NCI-H82 treated with DMSO at 0.1 percent for 48 hours (cell line): ENCODE measurements around the gene ROGDI.

Experiments used
- DNase-seq: peaks from one replicate; lab custom pipeline; 2025; ENCODE audit not compliant: unreplicated experiment; lab: John Stamatoyannopoulos, UW

The ROGDI gene

GRCh38 chr16:4814046-4814445 lies 11.6 kb upstream of the ROGDI start:
- no peak for DNase-seq

DNA sequence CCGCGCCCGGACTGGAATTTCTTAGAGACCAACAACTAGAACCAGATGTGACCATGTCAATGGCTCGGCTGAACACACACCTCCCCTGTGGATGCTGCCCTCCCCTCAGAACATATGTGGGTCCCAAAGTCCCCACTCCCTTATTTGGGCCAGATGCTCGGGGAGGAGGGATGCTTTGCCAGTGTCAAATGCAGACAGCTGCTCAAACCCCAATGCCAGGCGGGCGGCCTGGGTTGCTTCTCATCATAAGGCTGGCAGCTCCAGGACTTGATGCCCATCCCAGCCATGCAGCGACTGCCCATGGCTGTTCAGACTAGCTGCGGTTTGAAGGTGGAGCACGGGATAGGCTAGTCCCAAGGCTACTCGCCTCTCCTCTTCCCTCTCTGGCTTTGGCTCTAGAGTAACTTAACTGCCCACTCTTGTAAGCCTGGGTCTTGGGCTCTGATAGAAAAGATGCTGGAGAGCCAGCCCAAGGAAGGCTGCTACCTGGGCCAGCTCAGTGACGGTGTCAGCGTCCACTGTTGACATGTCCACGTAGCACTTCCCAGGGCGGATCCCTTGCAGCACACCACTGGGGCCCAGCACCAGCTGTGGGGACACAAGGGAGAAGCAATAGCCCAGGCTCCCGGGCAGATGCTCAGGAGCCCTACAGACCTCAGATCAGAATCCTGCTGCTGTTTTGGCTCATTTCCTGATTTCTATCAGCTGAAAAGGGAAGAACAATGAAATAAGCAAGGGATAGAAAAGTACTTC lies 11.0 kb upstream of the ROGDI start:
- no peak for DNase-seq

DNA sequence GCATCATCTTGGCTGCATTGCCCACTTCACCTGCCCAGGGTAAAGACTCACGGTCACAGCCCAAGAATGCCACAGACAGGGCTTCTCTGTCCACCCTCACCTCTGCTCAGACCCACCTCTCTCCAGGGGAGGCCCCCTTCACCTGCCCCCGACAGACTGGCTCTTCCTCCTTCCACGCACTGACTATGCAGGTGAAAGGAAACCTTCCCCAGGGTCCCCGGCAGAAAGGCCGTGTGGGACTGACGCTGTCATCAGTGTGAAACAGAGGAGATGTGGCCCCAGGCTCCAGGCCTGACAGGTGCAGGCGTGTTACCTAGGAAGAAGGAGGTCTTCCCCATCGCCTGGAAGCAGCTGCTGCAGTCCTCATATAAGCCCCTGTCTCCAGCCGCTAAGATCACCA lies 9.3 kb upstream of the ROGDI start:
- DNase-seq, result no peak

DNA sequence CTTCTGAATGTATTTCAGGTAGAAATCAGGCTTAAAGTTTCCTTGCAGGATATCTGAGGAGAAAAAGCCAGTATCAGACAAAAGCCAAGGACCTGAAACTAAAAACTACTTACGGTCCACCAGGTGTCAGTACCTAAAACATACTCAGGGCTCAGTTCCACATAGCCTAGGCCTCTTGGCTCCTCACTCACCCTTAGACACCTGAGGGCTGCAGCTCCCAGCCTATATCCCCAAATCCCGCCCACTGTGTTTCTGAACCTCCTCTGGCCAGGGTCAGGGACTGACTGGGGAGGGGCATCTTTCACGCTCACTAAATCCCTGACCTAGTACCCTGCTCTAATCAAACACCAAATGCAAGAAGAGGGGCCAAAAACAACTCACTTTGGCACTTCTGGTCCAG lies 8.8 kb upstream of the ROGDI start:
- DNase-seq, result no peak

- DNase-seq, result no peak
These were observed 3.8 kb upstream of the ROGDI start for GRCh38 chr16:4806280-4806679.

DNA sequence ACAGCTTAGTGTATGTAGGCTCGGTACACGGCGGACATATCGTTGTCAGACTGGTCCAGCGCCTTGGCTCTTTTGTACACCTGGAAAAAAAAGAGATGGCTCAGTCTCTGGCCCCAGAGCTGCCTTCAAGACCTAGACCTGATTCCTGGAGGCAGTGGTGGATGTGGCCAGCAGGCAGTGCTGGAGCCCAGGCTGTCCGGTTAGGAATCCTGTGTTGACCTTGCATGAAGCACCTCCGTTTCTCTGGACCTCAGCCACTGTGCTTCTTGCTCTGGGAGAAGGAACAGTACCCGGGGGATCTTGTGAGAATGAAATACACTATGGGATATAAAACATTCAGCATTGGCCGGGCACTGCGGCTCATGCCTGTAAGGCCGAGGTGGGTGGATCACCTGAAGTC lies 2.8 kb upstream of the ROGDI start:
- DNase-seq, result no peak

DNA sequence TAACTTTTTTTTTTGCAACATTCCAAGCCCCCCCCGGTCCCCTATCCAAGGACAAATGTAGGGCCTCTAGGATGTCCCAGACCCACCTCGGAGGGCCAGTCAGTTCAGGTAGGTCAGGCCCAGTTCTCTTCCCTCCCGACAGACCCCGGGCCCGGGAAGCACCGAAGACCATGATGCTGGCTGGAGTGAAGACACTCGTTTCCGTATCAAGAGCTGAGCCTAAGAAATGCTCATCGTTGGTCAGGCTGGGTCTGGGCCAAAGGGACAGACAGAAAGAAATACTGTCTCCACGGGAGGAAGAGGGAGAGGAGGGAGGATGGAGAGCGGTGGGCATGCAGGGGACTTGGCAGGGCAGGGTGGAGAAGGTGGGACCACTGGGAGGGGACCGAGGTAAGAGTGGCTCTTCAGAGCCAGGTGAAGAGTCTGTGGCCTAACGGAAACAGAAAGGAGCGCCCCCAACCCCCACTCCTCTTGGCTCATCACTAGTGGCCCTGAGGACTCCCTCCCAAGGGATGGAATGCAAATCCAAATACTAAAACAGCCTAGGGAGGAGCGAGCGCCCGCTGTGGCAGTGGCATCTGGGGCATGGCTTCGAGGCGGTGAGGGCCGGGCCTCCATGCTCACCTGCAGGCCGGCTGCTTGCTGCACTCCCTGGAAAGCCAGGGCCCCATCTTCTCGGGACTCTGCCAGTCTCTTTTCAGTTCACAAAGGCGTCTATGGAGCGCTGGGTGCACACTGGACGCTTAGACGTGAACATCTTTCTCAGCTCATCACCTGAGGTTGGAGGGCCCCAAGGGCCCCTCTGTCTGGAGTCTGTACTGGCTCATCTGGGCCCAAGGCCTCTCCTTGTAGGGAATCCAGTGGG lies 1.7 kb upstream of the ROGDI start:
- no peak for DNase-seq

DNA sequence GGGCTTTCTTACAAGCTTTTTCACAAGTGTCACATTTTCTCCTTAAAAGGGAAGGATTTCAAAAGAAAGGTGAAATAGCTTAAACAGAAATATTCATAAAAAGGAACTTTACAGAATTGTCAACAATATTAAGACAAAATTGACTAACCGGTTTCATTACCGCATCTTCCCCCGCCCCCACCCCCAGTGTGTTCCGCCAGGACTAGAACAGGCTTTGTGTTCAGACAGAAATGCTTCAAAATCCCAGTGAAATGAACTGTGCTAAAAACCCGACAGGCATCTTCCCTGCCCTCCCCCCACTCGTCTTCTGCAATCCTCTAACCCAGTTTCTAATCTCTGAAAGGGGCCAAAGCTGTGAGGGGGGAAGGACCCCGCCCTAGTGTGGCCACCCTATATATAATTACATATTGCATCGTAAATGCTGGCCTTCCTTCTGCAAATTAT lies 990 bp upstream of the ROGDI start:
- no peak for DNase-seq

GRCh38 chr16:4802659-4803287 lies 340 bp upstream of the ROGDI start:
- peak; percentile 82 for DNase-seq

DNA sequence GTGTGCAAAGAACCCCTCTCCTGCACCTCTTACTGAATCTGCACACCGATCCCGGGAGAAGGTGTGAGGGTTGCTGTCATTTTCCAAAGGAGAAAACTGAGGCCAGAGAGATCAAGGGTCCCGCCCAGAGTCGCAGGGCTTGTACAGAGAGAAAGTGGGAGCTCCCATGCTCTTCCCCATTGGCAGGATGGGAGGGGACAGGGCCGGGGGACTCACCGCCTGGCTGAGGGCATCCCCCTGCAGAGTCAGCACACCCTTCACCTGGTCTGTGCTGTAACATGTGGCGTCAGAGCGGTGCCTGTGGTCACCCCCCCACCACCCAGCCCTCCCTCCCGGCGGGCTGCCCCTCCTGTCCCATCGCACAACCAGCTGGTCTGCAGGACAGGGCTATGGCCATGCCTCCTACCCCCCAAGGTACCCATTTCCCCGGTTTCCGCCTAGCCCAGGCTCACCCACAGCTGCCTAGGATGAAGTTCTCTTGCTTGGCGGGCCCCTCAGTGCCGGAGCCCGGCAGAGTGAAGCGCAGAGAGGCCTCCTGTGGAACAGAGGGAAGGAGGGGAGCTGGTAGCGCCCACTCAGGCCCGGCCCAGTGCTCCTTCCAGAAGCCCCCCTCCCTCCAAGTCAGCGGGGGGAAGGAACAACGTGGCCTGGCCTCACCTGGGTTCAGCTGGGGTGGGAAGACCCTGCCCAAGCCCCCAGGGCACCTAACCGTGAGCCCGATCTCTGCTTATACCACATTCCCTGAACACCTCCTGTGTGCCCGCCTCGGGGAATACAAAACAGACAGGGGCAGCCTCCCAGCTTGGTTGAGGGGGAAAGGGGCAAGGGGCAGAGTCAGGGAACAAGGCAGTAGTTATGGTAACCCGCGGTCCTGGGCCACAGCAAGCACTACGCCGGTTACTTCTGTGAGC lies 1.1 kb downstream of the ROGDI start:
- no peak for DNase-seq

DNA sequence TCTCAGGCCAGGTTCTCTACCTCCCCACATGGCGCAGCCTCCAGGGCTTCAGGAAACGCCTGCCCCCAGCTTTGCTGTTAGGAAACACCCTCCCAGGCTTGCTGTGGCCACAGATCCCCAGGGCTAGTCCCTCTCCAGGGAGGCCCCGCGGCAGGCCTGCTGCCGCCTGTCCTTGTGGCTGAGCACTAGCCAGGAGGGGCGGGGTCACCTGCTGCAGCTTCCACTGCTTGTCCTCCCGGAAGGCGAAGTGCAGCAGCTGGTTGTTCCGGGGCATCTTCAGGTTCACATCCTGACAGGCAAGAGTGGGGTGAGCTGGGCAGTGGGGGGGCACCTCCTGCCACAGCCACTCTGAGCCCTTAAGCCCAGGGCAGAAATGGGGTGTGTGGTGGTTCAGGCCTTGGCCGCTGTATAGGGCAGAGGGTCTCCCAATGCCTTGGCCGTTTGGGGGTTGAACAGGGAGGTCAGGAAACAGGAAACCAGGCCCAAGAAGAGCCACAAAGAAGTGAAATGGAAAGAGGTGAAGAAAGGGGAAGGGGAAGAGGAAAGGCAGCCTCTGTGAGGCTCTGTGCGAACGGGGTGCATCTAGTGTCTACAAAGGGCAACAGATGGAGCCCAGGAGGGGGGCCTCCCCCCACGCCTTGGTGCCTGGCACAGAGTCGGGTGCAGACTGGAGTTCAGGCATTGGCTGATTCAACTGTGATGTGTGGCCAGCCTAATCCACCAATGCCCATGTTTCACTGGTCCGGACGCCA lies 2.0 kb downstream of the ROGDI start:
- no peak for DNase-seq

DNA sequence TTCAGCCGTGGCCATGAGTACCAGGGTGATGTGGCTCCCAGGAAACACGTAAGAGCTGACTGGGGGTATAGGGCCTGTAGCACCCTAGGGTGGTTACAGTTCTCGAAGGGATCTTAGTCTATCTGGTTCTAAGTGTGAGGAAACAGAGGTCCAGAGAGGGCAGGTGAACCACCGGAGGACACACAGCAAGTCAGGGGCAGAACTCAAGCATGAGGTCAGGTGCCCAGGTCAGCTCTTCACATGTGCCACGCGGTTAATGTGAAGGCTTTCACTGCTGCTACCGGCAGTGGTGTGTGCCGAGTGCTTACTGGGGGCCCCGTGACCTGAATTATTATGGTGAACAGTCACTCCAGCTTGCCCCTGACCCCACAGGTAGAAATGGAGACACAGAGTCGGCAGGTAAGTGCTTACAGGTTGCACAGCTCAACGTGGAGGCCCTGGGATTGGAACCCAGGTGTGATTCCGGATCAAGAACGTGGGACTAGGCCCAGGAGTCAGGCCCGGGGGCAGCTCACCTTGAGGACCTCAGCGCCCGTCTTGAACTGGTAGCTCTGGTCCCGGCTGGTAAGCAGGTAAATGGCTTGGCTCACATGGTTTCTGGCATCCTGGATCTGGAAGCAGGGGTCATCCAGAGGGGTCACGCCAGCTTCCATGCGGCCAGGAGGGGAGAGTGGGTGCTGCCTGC lies 3.1 kb downstream of the ROGDI start:
- no peak for DNase-seq

- no peak for DNase-seq
These were observed 4.0 kb downstream of the ROGDI start for GRCh38 chr16:4798456-4798855.

DNA sequence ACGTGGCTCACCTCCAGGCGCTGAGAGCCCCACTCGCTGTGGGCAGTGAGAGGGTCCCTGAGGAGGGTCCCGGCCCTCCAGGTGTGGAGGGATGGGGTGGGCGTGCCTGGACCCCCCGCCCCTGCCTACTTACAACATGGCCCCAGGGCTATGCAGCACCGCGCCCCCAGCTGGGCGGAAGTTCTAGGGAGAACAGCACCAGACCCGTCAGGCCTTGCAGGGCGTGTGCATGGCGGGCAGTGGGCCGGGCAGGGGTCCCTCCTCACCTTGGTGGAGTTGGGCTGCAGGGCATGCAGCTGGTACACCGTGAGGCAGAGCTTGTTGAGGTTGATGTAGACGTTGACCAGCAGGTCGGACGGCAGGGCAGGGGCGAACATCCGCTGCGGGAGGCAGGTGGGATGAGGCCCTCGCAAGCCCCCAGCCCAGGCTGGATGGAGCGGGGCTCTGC lies 4.6 kb downstream of the ROGDI start:
- DNase-seq, result no peak

GRCh38 chr16:4796982-4797804 lies 5.2 kb downstream of the ROGDI start:
- DNase-seq, result no peak

DNA sequence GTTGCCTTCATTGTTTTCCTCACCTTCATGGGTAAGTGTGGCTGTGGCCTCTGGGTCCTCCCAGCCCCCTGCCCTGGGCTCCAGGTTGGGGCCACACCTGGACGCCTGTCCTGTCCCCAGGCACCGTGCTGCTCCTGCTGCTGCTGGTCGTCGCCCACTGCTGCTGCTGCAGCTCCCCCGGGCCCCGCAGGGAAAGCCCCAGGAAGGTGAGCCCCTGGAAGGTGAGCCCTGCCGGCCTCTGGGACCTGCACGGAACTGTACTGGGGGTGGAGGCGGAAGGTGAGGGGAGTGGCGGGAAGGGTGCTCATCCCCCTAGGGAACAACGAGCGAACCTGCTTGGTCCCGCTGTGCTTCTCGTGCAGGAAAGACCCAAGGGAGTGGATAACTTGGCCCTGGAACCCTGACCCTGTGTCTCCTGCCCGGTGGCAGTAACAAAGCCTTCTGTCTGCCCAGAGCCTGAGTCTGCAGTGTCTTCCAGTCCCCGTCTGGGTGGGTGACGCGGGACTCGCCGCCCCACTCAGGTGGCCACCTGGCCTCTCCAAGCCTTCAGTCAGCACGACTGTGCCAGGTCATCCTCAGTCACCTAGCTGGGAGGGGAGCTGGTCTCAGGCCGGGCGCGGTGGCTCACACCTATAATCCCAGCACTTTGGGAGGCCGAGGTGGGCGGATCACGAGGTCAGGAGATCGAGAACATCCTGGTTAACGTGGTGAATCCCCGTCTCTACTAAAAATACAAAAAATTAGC lies 6.4 kb downstream of the ROGDI start:
- no peak for DNase-seq

- DNase-seq, result no peak
These were observed 7.1 kb downstream of the ROGDI start, which contains the start of gene SMIM22 for GRCh38 chr16:4795181-4795827. SMIM22 (plus strand) TSS chr16:4795369; CDS start chr16:4795735, 366 bp downstream.
